Esophagus muscularis mucosa (tissue), 4 donors: ENCODE results near the gene ERC2. TPM values are rescaled to one million over a fixed set of nuclear protein-coding genes. Genes with fewer than 3 reads are reported as not detected.

Experiments
- DNase-seq: peaks from one replicate; pipeline ENCODE4 v3.0.0-alpha.2; 2017; ENCODE audit errors: extremely low spot score
- H3K27ac ChIP-seq, 4 donors: fragments of 200-600 bp; sonication (generic); replicated peaks in 1 of 4; 1 replicate in 3 of 4; 2 replicates in 1 of 4; pipeline ENCODE4 v1.5.1; 2016 to 2019; ENCODE audit warnings: mild to moderate bottlenecking in 1 of 4
- H3K27me3 ChIP-seq, 4 donors: fragments of 200-600 bp; sonication (generic); one replicate each; pipeline versions ENCODE4 v1.5.1 to v1.6.0; 2016 to 2019
- H3K36me3 ChIP-seq, 4 donors: fragments of 200-600 bp; sonication (generic); one replicate each; pipeline ENCODE4 v1.5.1; 2016 to 2019
- H3K4me1 ChIP-seq, 4 donors: fragments of 200-600 bp; sonication (generic); one replicate each; pipeline ENCODE4 v1.5.1; 2016 to 2019
- H3K4me3 ChIP-seq, 4 donors: fragments of 200-600 bp; sonication (generic); 1 replicate in 2 of 4; 2 replicates in 2 of 4; pipeline ENCODE4 v1.5.1; 2016 to 2019; ENCODE audit warnings: mild to moderate bottlenecking in 4 of 4, moderate library complexity in 1 of 4
- H3K9me3 ChIP-seq, 4 donors: fragments of 200-600 bp; sonication (generic); 1 replicate in 3 of 4; 2 replicates in 1 of 4; pipeline ENCODE4 v1.5.1; 2016 to 2019
- EP300 ChIP-seq: sonication (generic); formaldehyde crosslinking; IDR thresholded peaks from one replicate; pipeline ENCODE4 v1.6.1; 2017; ENCODE audit warnings: antibody characterized with exemption
- POLR2A ChIP-seq: fragments of 450-650 bp; IDR thresholded peaks from one replicate; pipeline ENCODE4 v1.6.1; 2017; ENCODE audit warnings: antibody characterized with exemption, moderate library complexity, mild to moderate bottlenecking, low read depth
- POLR2AphosphoS5 ChIP-seq, 2 donors: sonication (generic); formaldehyde crosslinking; IDR thresholded peaks; one replicate each; pipeline ENCODE4 v1.6.1; 2017; ENCODE audit warnings: antibody characterized with exemption in 2 of 2
- WGBS: methylation state at CpG from one replicate; pipeline ENCODE4 v1.1.5; 2018; 5-methylcytosine and 5-hydroxymethylcytosine counted together
- intact Hi-C: fragments of 100-400 bp; cut with DNase I; formaldehyde crosslinking; loops from one replicate; pipeline ENCODE4 v1.15.1; 2023
- total RNA-seq, 4 donors: library from RNA; depleted of rRNA; stranded (reverse); fragments of >200 nt; gene quantifications; one replicate each; pipeline versions ENCODE4 v1.1.0 to v1.2.1, GENCODE V29; 2016
- TF ChIP-seq, protein P1 (sequence below), 3 experiments: fragments of 200-600 bp in 2 of 3; fragments of 450-650 bp in 1 of 3; sonication (generic) in 2 of 3; IDR thresholded peaks; one replicate each; pipeline ENCODE4 v1.5.1; 2017 to 2019; ENCODE audit warnings: antibody characterized with exemption in 3 of 3, mild to moderate bottlenecking in 2 of 3, moderate library complexity in 1 of 3

The ERC2 gene
- total RNA-seq, 4 donors from 2014 or later, result 0.42 to 2.0 (median 1.5) TPM

- H3K36me3 ChIP-seq, result no peaks in the 10 kb centered on the region
- peaks cover 0 to 31% (median 21%) of the 10 kb centered on the region in 4 donors for H3K4me1 ChIP-seq
- DNase-seq, result no peak
- H3K27me3 ChIP-seq, result no peaks in the 10 kb centered on the region
- intact Hi-C loops, result no loop called here
- H3K9me3 ChIP-seq, result no peaks in the 10 kb centered on the region
- H3K4me3 ChIP-seq, result no peak overlapping the region
- no peak for TF ChIP-seq POLR2A
- TF ChIP-seq, protein P1, sequence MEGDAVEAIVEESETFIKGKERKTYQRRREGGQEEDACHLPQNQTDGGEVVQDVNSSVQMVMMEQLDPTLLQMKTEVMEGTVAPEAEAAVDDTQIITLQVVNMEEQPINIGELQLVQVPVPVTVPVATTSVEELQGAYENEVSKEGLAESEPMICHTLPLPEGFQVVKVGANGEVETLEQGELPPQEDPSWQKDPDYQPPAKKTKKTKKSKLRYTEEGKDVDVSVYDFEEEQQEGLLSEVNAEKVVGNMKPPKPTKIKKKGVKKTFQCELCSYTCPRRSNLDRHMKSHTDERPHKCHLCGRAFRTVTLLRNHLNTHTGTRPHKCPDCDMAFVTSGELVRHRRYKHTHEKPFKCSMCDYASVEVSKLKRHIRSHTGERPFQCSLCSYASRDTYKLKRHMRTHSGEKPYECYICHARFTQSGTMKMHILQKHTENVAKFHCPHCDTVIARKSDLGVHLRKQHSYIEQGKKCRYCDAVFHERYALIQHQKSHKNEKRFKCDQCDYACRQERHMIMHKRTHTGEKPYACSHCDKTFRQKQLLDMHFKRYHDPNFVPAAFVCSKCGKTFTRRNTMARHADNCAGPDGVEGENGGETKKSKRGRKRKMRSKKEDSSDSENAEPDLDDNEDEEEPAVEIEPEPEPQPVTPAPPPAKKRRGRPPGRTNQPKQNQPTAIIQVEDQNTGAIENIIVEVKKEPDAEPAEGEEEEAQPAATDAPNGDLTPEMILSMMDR (IDR thresholded peaks at IDR 0.05), result no peak
- no peak for TF ChIP-seq EP300
- no peak for TF ChIP-seq POLR2AphosphoS5 (IDR thresholded peaks at IDR 0.05)
- 88% methylated on average over 3 of the region's 3 CpGs for WGBS
- no peak overlapping the region for H3K27ac ChIP-seq
Measured at GRCh38 chr3:55675478-55675877, 792.8 kb downstream of the ERC2 start.

- 69% methylated on average over 6 of the region's 6 CpGs for WGBS
- TF ChIP-seq, protein P1 (IDR thresholded peaks at IDR 0.05), result no peak
- TF ChIP-seq EP300, result no peak
- no peak for TF ChIP-seq POLR2AphosphoS5 (IDR thresholded peaks at IDR 0.05)
- TF ChIP-seq POLR2A, result no peak
- Histone ChIP-seq H3K9me3 (no peaks in the 10 kb centered on the region), H3K27ac (no peak overlapping the region), H3K27me3 (no peaks in the 10 kb centered on the region), H3K36me3 (no peaks in the 10 kb centered on the region), H3K4me3 (no peak overlapping the region), H3K4me1 (peaks cover 0 to 25% (median 16%) of the 10 kb centered on the region in 4 donors)
- intact Hi-C loops, result no loop called here
- DNase-seq, result no peak
Measured at GRCh38 chr3:55673764-55674163, 794.5 kb downstream of the ERC2 start.

GRCh38 chr3:55669133-55669532 is 799.1 kb downstream of the ERC2 start:
- intact Hi-C loops, result no loop called here
- Histone ChIP-seq H3K27ac (no peak overlapping the region), H3K4me3 (no peak overlapping the region), H3K4me1 (peaks cover 0 to 8% (median 0%) of the 10 kb centered on the region in 4 donors), H3K27me3 (no peaks in the 10 kb centered on the region), H3K9me3 (no peaks in the 10 kb centered on the region), H3K36me3 (no peaks in the 10 kb centered on the region)
- TF ChIP-seq, protein P1 (IDR thresholded peaks at IDR 0.05), result no peak
- TF ChIP-seq POLR2AphosphoS5 (IDR thresholded peaks at IDR 0.05), result no peak
- no peak for TF ChIP-seq POLR2A
- TF ChIP-seq EP300, result no peak
- DNase-seq, result no peak
- 79% methylated on average over 2 of the region's 2 CpGs for WGBS

DNA sequence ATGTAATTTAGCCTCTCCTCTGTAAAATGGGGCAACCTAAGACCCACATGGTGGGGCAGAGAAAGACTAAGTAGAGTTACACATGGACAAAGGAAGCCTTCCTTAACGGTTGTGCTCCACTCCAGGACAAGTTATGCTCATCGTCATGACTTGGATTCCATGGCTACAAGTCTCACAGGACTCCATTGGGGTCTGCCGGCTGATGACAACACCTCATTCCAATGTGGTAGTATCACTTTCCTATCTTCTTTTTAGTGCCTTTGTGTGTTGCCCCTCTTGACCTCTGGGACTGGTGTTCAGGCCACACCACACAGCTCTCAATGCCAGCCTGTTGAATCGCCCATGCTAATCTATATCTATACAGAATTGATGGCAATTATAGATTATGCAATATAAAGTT is 799.9 kb downstream of the ERC2 start:
- intact Hi-C loops, result no loop called here
- Histone ChIP-seq H3K27ac (no peak overlapping the region), H3K9me3 (no peaks in the 10 kb centered on the region), H3K27me3 (no peaks in the 10 kb centered on the region), H3K36me3 (no peaks in the 10 kb centered on the region), H3K4me1 (peaks cover 0 to 8% (median 0%) of the 10 kb centered on the region in 4 donors), H3K4me3 (no peak overlapping the region)
- 90% methylated on average over 4 of the region's 4 CpGs for WGBS
- TF ChIP-seq, protein P1 (IDR thresholded peaks at IDR 0.05), result no peak
- no peak for TF ChIP-seq EP300
- no peak for DNase-seq

GRCh38 chr3:55664387-55664786 is 803.9 kb downstream of the ERC2 start:
- 97% methylated on average over 14 of the region's 14 CpGs for WGBS
- intact Hi-C loops, result no loop called here
- TF ChIP-seq POLR2AphosphoS5 (IDR thresholded peaks at IDR 0.05) (no peak), EP300 (no peak), POLR2A (no peak)
- TF ChIP-seq, protein P1 (IDR thresholded peaks at IDR 0.05), result no peak

More at GRCh38 chr3:55664387-55664786, 803.9 kb downstream of the ERC2 start:
- Histone ChIP-seq H3K27me3 (no peaks in the 10 kb centered on the region), H3K36me3 (no peaks in the 10 kb centered on the region), H3K27ac (no peak overlapping the region), H3K4me3 (no peak overlapping the region), H3K9me3 (no peaks in the 10 kb centered on the region), H3K4me1 (peaks cover 0 to 22% (median 5%) of the 10 kb centered on the region in 4 donors)
- no peak for DNase-seq
